Measurements from ENCODE around the gene MGMT. TPM values are rescaled to one million over a fixed set of nuclear protein-coding genes. Genes with fewer than 3 reads are reported as not detected.

The MGMT gene
- total RNA-seq, 1 experiment from 2014 or later, result 11.5 TPM

GRCh38 chr10:129556316-129556715 is 89.3 kb downstream of the MGMT start:
- Histone ChIP-seq H3K4me1 (ENCODE audit: control insufficient read depth in 1 of 2, insufficient read depth in 2 of 2, low read length in 2 of 2) (no peaks in the 10 kb centered on the region), H2AFZ (ENCODE audit: low read depth, low read length, poor library complexity, severe bottlenecking) (no peak overlapping the region), H3K4me3 (replicated peaks in 1 of 2; ENCODE audit: low read depth in 1 of 2, low read length in 2 of 2) (no peak overlapping the region), H3K36me3 (ENCODE audit: control insufficient read depth in 1 of 2, insufficient read depth in 2 of 2, low read length in 2 of 2) (no peaks in the 10 kb centered on the region), H3K9me3 (ENCODE audit: control insufficient read depth in 1 of 2, insufficient read depth in 1 of 2, low read depth in 1 of 2, low read length in 2 of 2) (peaks cover 3 to 5% of the 10 kb centered on the region in 2 experiments; a peak in 2 of 4 replicates), H3K4me2 (ENCODE audit: low read length) (no peak overlapping the region), H3K9me2 (ENCODE audit: insufficient read depth) (no peaks in the 10 kb centered on the region), H4K20me1 (ENCODE audit: insufficient read depth) (no peaks in the 10 kb centered on the region), H3K9ac (ENCODE audit: low read length) (no peak overlapping the region), H3K27me3 (ENCODE audit: insufficient read depth, low read length) (no peaks in the 10 kb centered on the region), H3K27ac (ENCODE audit: low read depth, low read length) (no peak overlapping the region), H3K79me2 (ENCODE audit: insufficient read depth, low read length) (no peaks in the 10 kb centered on the region)
- POLR2A ChIA-PET, result no interaction called here
- intact Hi-C loops (cut with micrococcal nuclease), result no loop called here
- no TSS peak for BruUV-seq (replicated peaks)
- DNase-seq (ENCODE audit: low read depth, low spot score) (no peak), ATAC-seq (no peak)
- TF ChIP-seq FOSL1 (IDR thresholded peaks at IDR 0.05; ENCODE audit: low read depth) (no peak), POLR2A (IDR thresholded peaks at IDR 0.05; ENCODE audit: borderline replicate concordance, extremely low read depth, insufficient read depth, insufficient read length) (no peak), YY1 (IDR thresholded peaks at IDR 0.05; ENCODE audit: extremely low read depth, insufficient replicate concordance, low read depth, low read length) (no peak), SRF (IDR thresholded peaks at IDR 0.05; ENCODE audit: low read depth) (no peak), CTCF (IDR thresholded peaks at IDR 0.05 in 2 of 3, conservative IDR thresholded peaks at IDR 0.05 in 1 of 3; ENCODE audit: borderline replicate concordance in 1 of 3, insufficient read depth in 1 of 3, low read depth in 2 of 3, low read length in 2 of 3) (no peak), TCF7L2 (IDR thresholded peaks at IDR 0.05; ENCODE audit: borderline replicate concordance, extremely low read depth, insufficient read depth, insufficient read length) (no peak)
- RAD21 ChIA-PET (ENCODE audit: low non-redundant PET in 1 of 2, low total read pairs in 2 of 2, uncharacterized antibody in 2 of 2, unreplicated experiment in 2 of 2), result no interaction called here
- CTCF ChIA-PET, result no interaction called here

- ChIA-PET CTCF (no interaction called here), RAD21 (ENCODE audit: low non-redundant PET in 1 of 2, low total read pairs in 2 of 2, uncharacterized antibody in 2 of 2, unreplicated experiment in 2 of 2) (no interaction called here), POLR2A (no interaction called here)
- Histone ChIP-seq H3K4me3 (replicated peaks in 1 of 2; ENCODE audit: low read depth in 1 of 2, low read length in 2 of 2) (no peak overlapping the region), H3K27me3 (ENCODE audit: insufficient read depth, low read length) (no peaks in the 10 kb centered on the region), H3K9ac (ENCODE audit: low read length) (no peak overlapping the region), H3K4me1 (ENCODE audit: control insufficient read depth in 1 of 2, insufficient read depth in 2 of 2, low read length in 2 of 2) (no peaks in the 10 kb centered on the region), H4K20me1 (ENCODE audit: insufficient read depth) (no peaks in the 10 kb centered on the region), H3K36me3 (ENCODE audit: control insufficient read depth in 1 of 2, insufficient read depth in 2 of 2, low read length in 2 of 2) (no peaks in the 10 kb centered on the region), H3K27ac (ENCODE audit: low read depth, low read length) (no peak overlapping the region), H2AFZ (ENCODE audit: low read depth, low read length, poor library complexity, severe bottlenecking) (no peak overlapping the region), H3K9me3 (ENCODE audit: control insufficient read depth in 1 of 2, insufficient read depth in 1 of 2, low read depth in 1 of 2, low read length in 2 of 2) (peaks cover 5 to 7% of the 10 kb centered on the region in 2 experiments; a peak in 2 of 4 replicates), H3K9me2 (ENCODE audit: insufficient read depth) (no peaks in the 10 kb centered on the region), H3K4me2 (ENCODE audit: low read length) (no peak overlapping the region), H3K79me2 (ENCODE audit: insufficient read depth, low read length) (no peaks in the 10 kb centered on the region)
- intact Hi-C loops (cut with micrococcal nuclease), result no loop called here
- no TSS peak for BruUV-seq (replicated peaks)
- ATAC-seq, result no peak
- no peak for DNase-seq (ENCODE audit: low read depth, low spot score)
- TF ChIP-seq EGR1 (IDR thresholded peaks at IDR 0.05; ENCODE audit: low read depth), result no peak
- no peak for TF ChIP-seq CBX3 (IDR thresholded peaks at IDR 0.05; ENCODE audit: low read depth)
- TF ChIP-seq CEBPB (IDR thresholded peaks at IDR 0.05; ENCODE audit: low read depth), result no peak
- TF ChIP-seq EZH2phosphoT487 (IDR thresholded peaks at IDR 0.05; ENCODE audit: borderline replicate concordance), result no peak
- no peak for TF ChIP-seq ZFX (IDR thresholded peaks at IDR 0.05)
- TF ChIP-seq ELF1 (IDR thresholded peaks at IDR 0.05; ENCODE audit: borderline replicate concordance, low read depth), result no peak
- TF ChIP-seq FOSL1 (IDR thresholded peaks at IDR 0.05; ENCODE audit: low read depth), result no peak
Observed at GRCh38 chr10:129560361-129560760, 93.3 kb downstream of the MGMT start.
